RPMI8226 (cell line): Measurements from ENCODE around the gene ARHGEF11.

Source experiments
- DNase-seq: peaks from one replicate; pipeline ENCODE4 v3.0.0-alpha.2; 2015

The ARHGEF11 gene

DNA sequence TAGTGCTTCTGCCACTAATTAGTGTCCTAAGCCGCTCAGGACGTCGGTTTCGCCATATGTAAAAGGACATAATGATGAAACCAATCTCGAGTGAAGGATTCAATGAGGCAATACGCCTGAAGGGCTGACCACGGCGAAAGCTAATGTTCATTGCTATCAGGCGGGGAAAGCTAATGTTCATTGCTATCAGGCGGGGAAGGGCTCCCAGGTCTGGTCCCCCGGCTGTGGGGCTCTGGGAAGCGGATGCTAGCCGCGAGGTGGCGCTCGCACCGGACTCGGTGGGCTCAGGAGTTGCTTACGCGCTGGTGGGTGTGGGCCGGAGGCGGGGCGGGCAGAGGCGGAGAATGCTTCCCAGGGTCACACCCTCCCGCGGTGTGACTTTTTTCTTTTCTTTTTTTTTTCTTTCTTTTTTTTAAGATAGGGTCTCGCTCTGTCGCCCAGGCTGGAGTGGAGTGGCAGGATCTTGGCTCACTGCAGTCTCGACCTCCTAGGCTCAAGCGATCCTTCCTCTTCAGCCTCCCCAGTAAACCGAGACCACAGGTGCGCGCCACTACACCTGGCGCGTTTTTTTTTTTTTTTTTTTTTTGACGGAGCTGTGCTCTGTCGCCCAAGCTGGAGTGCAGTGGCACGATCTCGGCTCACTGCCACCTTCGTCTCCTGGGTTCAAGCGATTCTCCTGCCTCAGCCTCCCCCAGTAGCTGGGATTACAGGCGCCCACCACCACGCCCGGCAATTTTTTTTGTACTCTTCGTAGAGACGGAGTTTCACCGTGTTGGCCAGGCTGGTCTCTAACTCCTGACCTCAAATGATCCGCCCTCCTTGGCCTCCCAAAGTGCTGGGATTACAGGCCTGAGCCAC lies 153.1 kb downstream of the ARHGEF11 start:
- DNase-seq, result peak; percentile 91

DNA sequence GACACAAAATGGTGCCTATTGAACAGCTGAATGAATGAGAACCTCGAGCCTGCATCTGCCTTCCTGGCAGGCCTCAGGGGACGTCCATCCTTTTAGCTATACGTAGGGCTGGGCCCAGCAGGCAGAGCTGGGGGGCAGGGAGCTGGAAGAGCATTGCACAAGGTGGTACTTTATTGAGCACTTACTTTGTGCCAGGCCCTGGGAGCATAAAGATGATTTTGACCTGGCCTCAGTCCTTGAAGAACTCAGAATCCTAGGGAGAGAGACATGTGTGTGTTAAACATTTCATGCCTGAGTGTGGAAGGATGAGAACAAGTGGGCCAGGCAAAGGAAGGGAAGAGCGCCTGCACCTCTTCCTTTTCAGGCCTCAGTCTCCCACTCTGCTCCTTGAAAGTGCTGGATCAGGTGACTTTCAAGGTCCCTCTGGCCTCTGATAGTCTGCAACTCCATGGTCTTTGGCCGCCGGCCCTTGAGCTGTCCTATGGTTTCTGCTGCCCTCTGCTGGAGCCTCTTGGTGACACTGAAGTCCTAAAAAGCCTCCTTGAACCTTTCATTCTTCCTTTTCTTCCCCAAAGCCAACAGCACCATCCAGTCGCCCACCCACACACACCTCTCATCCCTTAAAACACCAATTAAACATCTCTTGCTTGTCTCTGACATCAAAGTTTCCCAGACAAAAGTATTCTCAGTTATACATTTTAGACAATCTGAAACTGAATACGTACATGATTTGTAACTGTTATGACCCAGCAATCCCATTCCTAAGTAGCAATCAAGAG lies 155.6 kb downstream of the ARHGEF11 start:
- DNase-seq, result peak; percentile 85

DNA sequence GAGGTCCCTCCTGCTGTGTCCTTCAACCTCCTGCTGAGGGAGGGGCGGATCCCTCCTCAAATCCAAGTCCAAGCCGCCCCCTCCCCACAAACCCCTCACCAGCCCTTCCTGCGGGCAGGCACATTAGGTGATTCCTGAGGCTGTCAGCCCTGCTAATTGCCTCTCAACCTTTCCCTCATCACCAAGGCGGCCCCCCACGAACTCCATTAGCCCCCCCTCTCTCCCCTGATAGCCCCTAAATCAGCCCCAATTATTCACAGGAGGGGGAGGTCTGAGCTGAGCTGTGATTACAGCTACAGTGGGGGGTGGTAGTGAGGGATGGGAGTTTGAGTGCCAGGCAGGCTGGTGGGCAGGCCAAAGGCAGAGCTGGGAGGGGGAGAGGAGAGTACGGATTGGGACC lies 157.8 kb downstream of the ARHGEF11 start:
- DNase-seq, result no peak

DNA sequence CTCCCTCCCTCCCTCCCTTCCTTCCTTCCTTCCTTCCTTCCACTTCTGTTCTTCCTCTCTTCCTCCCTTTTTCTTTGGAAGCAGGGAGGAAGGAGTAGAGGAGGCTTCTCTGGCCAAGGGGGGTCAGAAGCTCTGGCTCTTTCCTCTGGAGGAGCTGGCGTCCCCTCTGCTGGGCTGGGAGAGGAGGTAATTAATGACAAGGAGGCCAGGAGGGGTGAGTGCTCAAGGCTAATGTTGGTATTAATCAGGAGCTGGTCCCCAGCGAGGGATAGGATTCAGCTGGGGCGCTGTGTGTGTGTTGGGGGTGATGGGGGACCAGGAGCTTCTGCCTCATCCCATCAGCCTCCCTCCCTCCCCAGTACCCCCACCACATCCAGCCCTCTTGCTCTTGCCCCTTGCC lies 158.2 kb downstream of the ARHGEF11 start:
- DNase-seq, result no peak

DNA sequence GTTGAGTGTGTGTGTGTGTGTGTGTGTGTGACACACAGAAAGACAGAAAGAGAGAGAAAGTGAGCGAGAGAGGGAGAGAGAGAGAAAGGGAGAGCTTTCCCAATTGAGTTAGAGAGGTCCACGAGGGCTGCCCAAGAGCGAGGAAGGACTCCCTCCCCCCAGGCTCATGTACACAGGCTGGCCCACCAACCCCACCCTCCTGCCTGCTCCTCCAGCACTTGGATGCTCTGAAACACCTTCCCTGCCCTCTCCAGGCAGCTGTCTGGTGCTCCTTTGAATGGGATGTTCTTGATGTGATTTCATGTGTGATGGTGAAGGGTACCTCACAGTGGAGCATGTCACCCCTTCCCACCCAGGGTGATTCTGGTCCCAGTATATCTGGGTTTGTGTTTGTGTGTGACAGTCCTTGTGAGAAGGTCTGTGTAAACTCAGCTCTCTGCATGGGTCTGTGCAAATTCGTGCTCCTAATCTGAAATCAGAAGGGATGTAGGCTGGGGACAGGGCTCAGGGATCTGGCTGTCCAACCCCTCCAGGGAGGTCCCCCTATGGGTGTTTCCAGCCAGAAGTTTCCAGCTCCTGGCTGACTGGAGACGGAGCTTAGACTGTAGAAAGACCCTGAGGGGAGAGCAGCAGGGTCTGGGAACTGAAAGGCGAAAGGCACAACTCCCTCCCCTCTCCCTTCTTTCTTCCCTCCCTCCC lies 158.8 kb downstream of the ARHGEF11 start:
- no peak for DNase-seq

DNA sequence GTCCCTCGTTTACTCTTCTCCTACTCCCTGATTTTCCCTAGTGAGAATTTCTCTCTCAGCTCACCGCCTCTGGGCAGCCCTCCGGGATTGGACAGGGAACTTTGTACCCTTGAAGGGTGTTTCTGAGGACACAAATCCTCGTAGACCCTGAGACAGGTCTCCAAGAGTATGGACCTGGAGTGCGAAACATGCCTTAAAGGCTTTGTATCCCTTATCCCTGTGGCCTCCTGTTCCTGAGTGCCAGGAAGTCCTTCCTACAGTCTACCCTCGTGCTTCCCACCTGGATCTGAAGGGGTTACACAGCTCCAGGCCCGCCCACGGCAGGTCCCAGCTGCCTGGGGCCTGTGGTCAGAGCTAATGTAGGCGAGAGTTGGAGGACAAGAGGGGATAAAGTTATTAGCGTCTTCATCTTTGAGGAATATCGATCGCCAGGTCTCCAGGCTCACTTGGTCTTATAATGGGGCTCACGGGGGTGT lies 159.6 kb downstream of the ARHGEF11 start:
- DNase-seq, result no peak

DNA sequence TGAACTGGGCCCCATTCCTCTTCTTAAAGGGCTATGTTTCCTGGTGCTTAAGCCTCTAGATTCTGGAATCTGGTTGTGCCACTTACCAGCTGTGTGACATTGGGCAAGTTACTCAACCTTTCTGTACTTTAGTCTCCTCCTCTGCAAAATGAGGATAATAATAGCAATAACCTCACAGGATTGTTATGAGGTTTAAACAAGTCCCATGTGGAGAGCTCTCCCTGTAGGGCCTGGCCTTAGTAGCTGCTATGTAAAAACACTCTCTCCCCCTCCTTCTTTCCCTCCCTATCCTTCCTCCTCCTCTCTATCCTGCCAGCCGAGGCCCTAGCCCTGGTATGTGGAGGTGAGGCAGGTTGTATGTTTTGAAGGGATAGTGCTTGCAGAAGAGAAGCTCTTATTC lies 160.2 kb downstream of the ARHGEF11 start:
- no peak for DNase-seq
